WTC11 (cell line): Measurements from ENCODE around the gene SRRT. TPM values are rescaled to one million over a fixed set of nuclear protein-coding genes. Genes with fewer than 3 reads are reported as not detected.
A peak's percentile ranks its signal among the peaks of the same experiment; 100 is the strongest.

Experiments
- ATF6 ChIP-seq: sonication (generic); formaldehyde crosslinking; IDR thresholded peaks from 2 replicates; pipeline ENCODE4 v1.8.1; 2023; ENCODE audit warnings: mild to moderate bottlenecking, missing genetic modification reagents
- CDX4 ChIP-seq: fragments of 250-450 bp; sonication (Bioruptor Pico); IDR thresholded peaks from 2 replicates; pipeline ENCODE4 v1.9.0; 2021; ENCODE audit warnings: moderate library complexity, mild to moderate bottlenecking, inconsistent platforms, borderline replicate concordance
- CREM ChIP-seq: sonication (generic); formaldehyde crosslinking; IDR thresholded peaks from 2 replicates; pipeline ENCODE4 v1.8.1; 2022; ENCODE audit warnings: mild to moderate bottlenecking, missing genetic modification reagents, moderate library complexity
- E2F1 ChIP-seq: sonication (generic); formaldehyde crosslinking; IDR thresholded peaks from 2 replicates; pipeline ENCODE4 v1.8.0; 2022; ENCODE audit warnings: mild to moderate bottlenecking, missing genetic modification reagents
- EMX1 ChIP-seq: fragments of 250-450 bp; sonication (Bioruptor Pico); IDR thresholded peaks from 2 replicates; pipeline ENCODE4 v1.8.0; 2021; ENCODE audit warnings: mild to moderate bottlenecking
- ESRRA ChIP-seq: sonication (generic); formaldehyde crosslinking; IDR thresholded peaks from 2 replicates; pipeline ENCODE4 v1.8.1; 2022; ENCODE audit warnings: mild to moderate bottlenecking, missing genetic modification reagents, borderline replicate concordance
- FOXK1 ChIP-seq: sonication (generic); formaldehyde crosslinking; IDR thresholded peaks from 2 replicates; pipeline ENCODE4 v1.8.0; 2022; ENCODE audit warnings: mild to moderate bottlenecking, moderate library complexity, missing genetic modification reagents
- FOXP1 ChIP-seq: sonication (generic); formaldehyde crosslinking; IDR thresholded peaks from 2 replicates; pipeline ENCODE4 v1.8.0; 2022; ENCODE audit warnings: missing genetic modification reagents, mild to moderate bottlenecking, moderate library complexity, borderline replicate concordance
- GRHL2 ChIP-seq: fragments of 250-450 bp; sonication (Bioruptor Pico); IDR thresholded peaks from 2 replicates; pipeline ENCODE4 v1.8.0; 2022; ENCODE audit warnings: mild to moderate bottlenecking, moderate library complexity; ENCODE audit not compliant: insufficient replicate concordance, severe bottlenecking
- GTF2I ChIP-seq: fragments of 250-450 bp; sonication (Bioruptor Pico); conservative IDR thresholded peaks from 2 replicates; pipeline ENCODE4 v1.4.0; 2021; ENCODE audit warnings: mild to moderate bottlenecking
- HMGA2 ChIP-seq: fragments of 250-450 bp; sonication (Bioruptor Pico); IDR thresholded peaks from 2 replicates; pipeline ENCODE4 v1.4.0; 2021; ENCODE audit warnings: mild to moderate bottlenecking, moderate library complexity
- IRF1 ChIP-seq: sonication (generic); formaldehyde crosslinking; IDR thresholded peaks from 2 replicates; pipeline ENCODE4 v1.8.0; 2023; ENCODE audit warnings: missing genetic modification reagents
- KAT7 ChIP-seq: sonication (generic); formaldehyde crosslinking; IDR thresholded peaks from 2 replicates; pipeline ENCODE4 v1.8.1; 2023; ENCODE audit warnings: missing genetic modification reagents, mild to moderate bottlenecking, borderline replicate concordance
- NFATC4 ChIP-seq: fragments of 250-450 bp; sonication (Bioruptor Pico); IDR thresholded peaks from 2 replicates; pipeline ENCODE4 v1.9.0; 2021; ENCODE audit warnings: mild to moderate bottlenecking
- PRRX2 ChIP-seq: fragments of 250-450 bp; sonication (Bioruptor Pico); IDR thresholded peaks from 2 replicates; pipeline ENCODE4 v1.8.0; 2021; ENCODE audit warnings: mild to moderate bottlenecking
- SMAD3 ChIP-seq: sonication (generic); formaldehyde crosslinking; IDR thresholded peaks from 2 replicates; pipeline ENCODE4 v1.8.0; 2022; ENCODE audit warnings: missing genetic modification reagents, mild to moderate bottlenecking, borderline replicate concordance
- SOX15 ChIP-seq: fragments of 250-450 bp; sonication (Bioruptor Pico); IDR thresholded peaks from 2 replicates; pipeline ENCODE4 v1.9.0; 2021; ENCODE audit warnings: mild to moderate bottlenecking
- STAT6 ChIP-seq: sonication (generic); formaldehyde crosslinking; conservative IDR thresholded peaks from 2 replicates; pipeline ENCODE4 v1.8.1; 2023; ENCODE audit warnings: mild to moderate bottlenecking, low read depth, missing genetic modification reagents, moderate library complexity
- TCF7 ChIP-seq: sonication (generic); formaldehyde crosslinking; IDR thresholded peaks from 2 replicates; pipeline ENCODE4 v1.8.0; 2022; ENCODE audit warnings: mild to moderate bottlenecking, low read depth, missing genetic modification reagents, moderate library complexity
- USF1 ChIP-seq: sonication (generic); formaldehyde crosslinking; IDR thresholded peaks from 2 replicates; pipeline ENCODE4 v1.8.0; 2022; ENCODE audit warnings: mild to moderate bottlenecking, missing genetic modification reagents
- USF2 ChIP-seq: sonication (generic); formaldehyde crosslinking; IDR thresholded peaks from 2 replicates; pipeline ENCODE4 v1.8.1; 2023; ENCODE audit warnings: mild to moderate bottlenecking, missing genetic modification reagents, moderate library complexity
- ZBTB43 ChIP-seq: sonication (generic); formaldehyde crosslinking; IDR thresholded peaks from 2 replicates; pipeline ENCODE4 v1.8.1; 2023; ENCODE audit warnings: mild to moderate bottlenecking, missing genetic modification reagents
- ZNF219 ChIP-seq: sonication (generic); formaldehyde crosslinking; IDR thresholded peaks from 2 replicates; pipeline ENCODE4 v1.8.0; 2023; ENCODE audit warnings: missing genetic modification reagents, mild to moderate bottlenecking, borderline replicate concordance
- ZNF232 ChIP-seq: sonication (generic); formaldehyde crosslinking; IDR thresholded peaks from 2 replicates; pipeline ENCODE4 v1.8.0; 2022; ENCODE audit warnings: mild to moderate bottlenecking, missing genetic modification reagents
- ZNF317 ChIP-seq: sonication (generic); formaldehyde crosslinking; IDR thresholded peaks from 2 replicates; pipeline ENCODE4 v1.8.1; 2023; ENCODE audit warnings: low read depth, mild to moderate bottlenecking, moderate library complexity, missing genetic modification reagents, borderline replicate concordance
- ZNF416 ChIP-seq: fragments of 250-450 bp; sonication (Bioruptor Pico); IDR thresholded peaks from 2 replicates; pipeline ENCODE4 v1.9.0; 2021; ENCODE audit warnings: mild to moderate bottlenecking, inconsistent platforms
- ZNF512 ChIP-seq: sonication (generic); formaldehyde crosslinking; IDR thresholded peaks from 2 replicates; pipeline ENCODE4 v1.8.1; 2022; ENCODE audit warnings: missing genetic modification reagents, borderline replicate concordance
- total RNA-seq: library from RNA; stranded (reverse); gene quantifications from 3 replicates; pipeline ENCODE4 v1.2.3, GENCODE V29; 2021

SRRT gene
- total RNA-seq, 1 experiment from 2014 or later, result 238 TPM

- no peak for TF ChIP-seq IRF1
- TF ChIP-seq CREM (CRISPR knock-in tag), result peak; percentile 38; the same call in 1 of the 2 replicates
- no peak for TF ChIP-seq STAT6 (CRISPR knock-in tag)
- 0 out of 2 replicates have a peak, but pooled peaks have one; percentile 47 for TF ChIP-seq ZBTB43 (CRISPR knock-in tag)
- no peak for TF ChIP-seq ZNF317 (CRISPR knock-in tag)
- no peak for TF ChIP-seq SOX15 (CRISPR knock-in tag)
- 0 out of 2 replicates have a peak, but pooled peaks have one; percentile 62 for TF ChIP-seq E2F1
- peak; percentile 95 for TF ChIP-seq SMAD3 (CRISPR knock-in tag)
- TF ChIP-seq ATF6 (CRISPR knock-in tag), result no peak
- TF ChIP-seq CDX4, result no peak
- TF ChIP-seq GTF2I (CRISPR knock-in tag), result no peak
- no peak; the same call in 1 of the 2 replicates for TF ChIP-seq HMGA2
- no peak for TF ChIP-seq NFATC4 (CRISPR knock-in tag)
- peak; percentile 35; the same call in 1 of the 2 replicates for TF ChIP-seq KAT7 (CRISPR knock-in tag)
- TF ChIP-seq ZNF232, result peak; percentile 92; the same call in 1 of the 2 replicates
- TF ChIP-seq ZNF512 (CRISPR knock-in tag), result no peak
- TF ChIP-seq FOXP1, result peak; percentile 80; the same call in 1 of the 2 replicates
- no peak; the same call in none of the 2 replicates for TF ChIP-seq USF2 (CRISPR knock-in tag)
- no peak for TF ChIP-seq ZNF416 (CRISPR knock-in tag)
- TF ChIP-seq PRRX2, result no peak
- TF ChIP-seq USF1 (CRISPR knock-in tag), result no peak
- TF ChIP-seq GRHL2 (CRISPR knock-in tag), result no peak
- peak; percentile 88 for TF ChIP-seq FOXK1 (CRISPR knock-in tag)
- no peak for TF ChIP-seq EMX1 (CRISPR knock-in tag)
- 0 out of 2 replicates have a peak, but pooled peaks have one; percentile 3 for TF ChIP-seq ESRRA (CRISPR knock-in tag)
- TF ChIP-seq TCF7 (CRISPR knock-in tag), result no peak
- TF ChIP-seq ZNF219 (CRISPR knock-in tag), result no peak
These were observed at the start of gene SRRT (continued) for GRCh38 chr7:100874577-100875355.
